GM19351 (cell line): Measurements from ENCODE around the gene SCUBE1.

Experiments used
- ATAC-seq: cut with Tn5 transposase; IDR thresholded peaks from one replicate; pipeline ENCODE4 v1.9.1; 2021; ENCODE audit warnings: mild to moderate bottlenecking, moderate library complexity; ENCODE audit not compliant: unreplicated experiment

Gene SCUBE1

DNA sequence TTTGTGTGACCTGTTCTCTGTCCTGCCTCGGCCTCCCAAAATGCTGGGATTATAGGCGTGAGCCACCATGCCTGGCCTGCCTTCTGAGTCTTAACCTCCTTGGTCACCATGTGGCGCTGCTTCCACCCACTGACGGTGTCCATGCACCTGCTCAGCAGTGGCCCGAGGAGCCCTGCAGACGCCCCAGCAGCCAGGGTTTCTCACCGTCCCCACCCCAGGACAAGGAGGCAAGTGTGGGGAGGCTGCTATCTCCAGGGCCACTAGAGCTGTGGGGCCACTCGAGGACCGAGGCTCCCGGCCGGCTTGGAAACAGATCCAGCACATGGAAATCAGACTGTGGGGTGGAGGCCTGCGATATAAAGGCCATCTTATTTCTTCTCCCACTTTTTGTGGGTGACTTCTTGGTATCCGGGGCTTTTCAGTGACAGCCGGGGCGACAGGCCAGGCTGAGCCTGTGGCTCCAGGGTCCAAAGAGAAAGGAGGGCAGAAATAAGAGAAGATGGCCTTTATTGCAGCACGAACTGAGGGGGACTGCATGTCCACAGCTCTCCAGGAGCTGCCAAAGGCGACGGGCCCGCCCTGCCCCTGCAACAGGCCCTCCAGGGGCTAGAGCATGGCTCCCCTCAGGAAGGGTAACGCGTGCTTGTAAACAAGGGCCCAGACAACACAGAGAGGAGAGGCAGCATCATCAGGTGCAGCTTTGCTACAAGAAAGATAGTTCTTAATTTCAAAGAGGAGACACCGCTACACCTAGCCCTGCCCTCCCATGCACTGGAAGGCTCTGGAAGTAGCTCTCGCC, 176.8 kb downstream of the SCUBE1 start:
- ATAC-seq, result no peak

DNA sequence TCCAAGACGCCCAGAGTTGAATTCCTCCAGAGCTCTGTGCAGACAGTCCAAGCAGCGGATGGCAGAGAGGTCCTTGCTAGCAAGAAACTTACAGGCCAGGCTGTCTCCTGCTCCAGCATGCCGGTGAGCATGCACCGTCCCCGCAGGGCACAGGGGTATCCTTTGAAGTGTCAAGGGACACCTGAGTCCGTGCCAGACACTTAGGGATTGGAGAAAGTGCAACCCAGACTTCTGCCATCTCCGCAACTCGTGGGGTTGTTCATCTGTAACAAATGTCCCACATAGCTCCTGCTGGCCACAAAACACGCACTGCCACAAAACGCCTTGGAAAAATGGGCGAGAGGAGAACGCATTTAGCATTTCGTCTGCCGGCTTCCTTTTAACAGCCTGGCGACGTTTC, 178.5 kb downstream of the SCUBE1 start:
- ATAC-seq, result no peak

DNA sequence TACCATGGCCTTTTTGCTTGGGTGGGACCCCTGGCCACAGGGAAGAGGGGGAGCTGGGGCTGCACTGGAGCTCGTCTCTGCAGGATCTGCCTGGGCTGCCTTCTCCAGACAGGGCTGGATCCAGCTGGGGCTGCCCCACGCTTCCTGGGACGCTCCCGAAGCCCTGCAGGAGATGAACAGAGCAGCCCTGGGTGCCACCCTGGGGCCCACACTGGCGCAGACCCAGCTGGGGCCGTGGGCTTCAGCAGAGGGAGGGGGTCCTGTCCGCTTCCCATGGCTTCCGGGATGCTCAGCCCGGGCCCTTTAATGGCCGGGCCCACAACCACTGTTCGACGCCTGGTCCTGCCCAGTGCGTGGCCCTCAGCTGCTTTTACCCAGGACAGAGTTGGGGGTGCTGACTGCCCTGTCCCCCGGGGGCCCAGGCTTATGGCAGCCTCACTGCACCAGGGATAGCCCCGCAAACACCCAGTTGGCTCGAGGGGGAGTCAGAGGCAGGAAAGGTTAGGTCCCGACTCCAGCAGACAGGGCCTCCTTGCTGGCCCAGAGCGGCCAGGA, 179.9 kb downstream of the SCUBE1 start:
- no peak for ATAC-seq

DNA sequence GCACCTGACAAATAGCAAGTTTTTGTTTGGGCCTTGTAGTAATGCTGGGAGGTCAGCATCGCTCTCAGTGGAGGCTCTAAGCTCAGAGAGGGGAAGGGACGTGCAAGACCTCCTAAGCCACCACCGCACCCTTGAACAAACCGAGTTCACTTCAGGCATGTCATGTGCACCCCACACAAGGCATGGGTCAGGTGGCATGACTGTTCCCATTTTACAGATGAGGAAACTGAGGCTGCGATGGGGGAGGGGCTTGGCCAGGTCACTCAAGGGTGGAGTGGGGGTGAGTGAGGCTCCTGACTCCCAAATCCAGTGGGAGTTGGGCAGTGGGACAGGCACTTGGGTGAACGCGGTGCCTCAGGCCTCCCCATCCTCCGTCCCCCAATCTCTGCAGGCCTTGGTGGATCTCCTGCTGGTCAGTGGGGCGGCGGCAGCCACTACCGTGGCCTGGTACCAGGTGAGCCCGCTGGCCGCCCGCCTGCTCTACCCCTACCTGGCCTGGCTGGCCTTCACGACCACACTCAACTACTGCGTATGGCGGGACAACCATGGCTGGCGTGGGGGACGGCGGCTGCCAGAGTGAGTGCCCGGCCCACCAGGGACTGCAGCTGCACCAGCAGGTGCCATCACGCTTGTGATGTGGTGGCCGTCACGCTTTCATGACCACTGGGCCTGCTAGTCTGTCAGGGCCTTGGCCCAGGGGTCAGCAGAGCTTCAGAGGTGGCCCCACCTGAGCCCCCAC, 180.6 kb downstream of the SCUBE1 start:
- no peak for ATAC-seq

DNA sequence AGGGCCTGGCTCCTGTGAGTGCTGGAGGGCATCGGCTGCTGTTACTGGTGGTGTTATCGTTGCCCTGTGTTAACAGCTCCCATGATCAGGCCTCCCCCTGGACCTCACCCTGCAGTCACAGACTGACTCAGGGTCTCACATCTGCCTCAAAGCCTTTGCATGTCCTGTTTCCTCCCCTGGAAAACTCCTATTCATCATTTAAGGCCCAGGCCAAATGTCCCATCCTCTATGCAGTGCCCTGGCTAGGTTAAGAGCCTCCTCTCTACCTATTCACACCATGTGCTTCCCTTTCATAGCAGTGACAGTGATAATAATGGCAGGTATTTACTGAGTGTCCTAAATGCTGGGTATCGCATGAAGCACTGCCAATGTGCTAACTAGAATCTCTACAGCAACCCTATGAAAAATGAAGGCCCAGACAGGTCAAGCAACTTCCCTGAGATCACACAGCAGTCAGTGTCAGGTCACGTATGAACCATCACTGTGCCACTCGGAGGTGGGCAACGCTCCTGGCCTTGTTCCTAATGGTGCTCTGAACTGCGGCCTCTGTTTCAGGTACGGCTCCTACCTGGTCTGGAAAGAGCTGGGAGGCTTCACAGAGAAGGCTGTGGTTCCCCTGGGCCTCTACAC, 182.6 kb downstream of the SCUBE1 start:
- no peak for ATAC-seq

DNA sequence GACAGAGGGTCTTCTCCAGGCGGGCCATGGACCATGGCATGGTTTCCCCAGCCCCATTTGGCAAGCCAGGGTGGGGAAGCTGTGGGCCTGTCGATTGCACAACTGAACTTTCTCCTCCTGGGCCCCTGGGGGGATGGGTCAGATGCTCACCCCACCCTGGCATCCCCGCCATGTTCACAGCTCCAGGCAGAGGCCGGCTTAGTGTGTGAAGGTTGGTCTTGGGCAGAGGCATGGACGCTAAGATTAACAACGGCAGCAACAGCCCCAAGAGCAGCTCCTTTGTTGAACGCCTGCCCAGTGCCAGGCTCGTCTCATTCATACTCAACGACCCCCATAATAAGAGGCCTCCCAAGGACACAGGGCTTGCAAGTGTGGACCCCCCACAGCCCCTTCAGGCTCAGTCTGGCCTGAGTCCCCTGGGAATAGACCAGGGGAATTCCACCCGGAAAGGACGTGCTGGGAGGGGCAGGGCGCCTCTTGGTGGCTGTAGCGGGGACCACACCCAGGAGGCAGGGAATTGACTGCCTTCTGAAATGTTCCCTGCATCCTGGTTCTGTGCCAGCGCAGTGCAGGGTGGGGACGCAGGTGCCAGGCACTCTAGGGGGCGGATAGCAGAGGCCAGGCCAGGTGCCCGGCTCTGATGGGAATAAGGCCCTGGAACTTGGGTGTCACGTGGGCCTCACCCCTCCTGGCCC, 183.5 kb downstream of the SCUBE1 start:
- no peak for ATAC-seq

DNA sequence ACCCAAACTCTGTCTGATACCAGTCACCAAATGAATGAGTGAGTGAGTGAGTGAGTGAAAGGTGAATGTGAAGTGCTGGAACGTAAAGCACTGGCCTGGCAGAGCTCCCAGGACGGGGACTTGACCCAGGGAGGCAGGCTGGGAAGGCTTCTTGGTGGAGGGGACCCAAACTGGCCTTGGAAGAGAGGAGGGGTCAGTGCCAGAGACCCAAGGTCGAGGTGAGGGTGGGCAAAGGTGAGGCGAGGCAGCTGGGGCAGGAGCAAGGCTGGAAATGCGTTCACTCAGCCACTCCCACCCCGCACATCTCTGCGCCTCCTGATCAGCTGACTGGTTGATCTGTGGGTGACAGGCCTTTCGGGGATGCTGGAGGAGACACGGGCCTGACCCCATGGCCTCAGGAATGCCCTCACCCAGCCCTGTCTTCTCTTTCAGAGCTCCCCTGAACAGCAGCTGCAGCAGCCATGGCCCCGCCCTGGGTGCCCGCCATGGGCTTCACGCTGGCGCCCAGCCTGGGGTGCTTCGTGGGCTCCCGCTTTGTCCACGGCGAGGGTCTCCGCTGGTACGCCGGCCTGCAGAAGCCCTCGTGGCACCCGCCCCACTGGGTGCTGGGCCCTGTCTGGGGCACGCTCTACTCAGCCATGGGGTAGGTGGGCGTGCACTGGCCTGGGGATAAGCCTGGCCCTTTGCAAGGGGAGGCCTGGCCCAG, 184.2 kb downstream of the SCUBE1 start:
- no peak for ATAC-seq

DNA sequence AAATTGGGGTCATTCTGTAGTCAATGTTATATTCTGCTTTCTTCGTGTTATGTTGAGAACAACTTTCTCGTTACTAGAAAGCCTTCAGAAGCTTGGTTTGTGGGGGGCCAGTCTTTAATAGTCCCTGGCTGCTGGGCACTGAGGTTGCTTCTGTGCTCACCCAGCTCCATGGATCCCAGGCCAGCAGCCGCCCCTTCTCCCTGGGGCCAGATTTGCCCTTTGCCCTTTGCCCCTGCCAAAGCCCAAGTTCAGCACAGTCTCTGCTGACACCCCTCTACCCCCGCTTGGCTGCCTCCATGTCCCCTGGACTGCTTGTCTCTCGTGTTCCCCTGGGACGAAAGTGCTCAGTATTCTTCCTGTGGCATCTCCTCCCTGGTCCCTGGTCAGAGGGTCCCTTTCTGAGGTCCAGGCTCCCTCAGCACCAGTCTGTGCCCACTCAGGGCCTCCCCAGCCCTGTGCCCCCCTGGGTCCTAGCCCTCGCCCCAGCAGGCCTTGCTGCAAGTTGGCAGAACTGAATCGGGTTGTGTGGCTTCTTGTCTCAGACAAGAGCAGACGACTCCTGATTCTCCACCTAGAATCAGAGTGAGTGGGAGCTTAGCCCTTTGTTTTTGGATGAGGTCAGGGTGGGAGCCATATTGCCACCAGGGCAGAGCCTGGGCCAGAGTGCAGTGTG, 185.2 kb downstream of the SCUBE1 start:
- ATAC-seq, result no peak

DNA sequence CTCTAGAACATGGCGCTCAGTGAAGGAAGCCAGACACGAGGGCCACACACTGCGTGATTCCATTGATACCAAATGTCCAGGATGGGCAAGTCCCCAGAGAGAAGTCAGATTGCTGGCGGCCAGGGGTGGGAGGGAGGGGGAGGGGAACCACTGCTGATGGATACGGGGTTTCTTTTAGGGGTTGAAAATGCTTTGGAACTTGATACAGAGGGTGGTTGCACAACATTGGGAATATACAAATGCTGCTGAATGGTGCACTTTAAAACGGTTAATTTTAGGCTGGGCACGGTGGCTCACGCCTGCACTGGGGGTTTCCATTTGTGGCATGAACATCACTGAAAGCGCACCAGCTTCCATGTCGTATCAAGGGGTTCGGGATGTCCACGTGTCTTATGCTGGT, 186.8 kb downstream of the SCUBE1 start:
- ATAC-seq, result no peak

DNA sequence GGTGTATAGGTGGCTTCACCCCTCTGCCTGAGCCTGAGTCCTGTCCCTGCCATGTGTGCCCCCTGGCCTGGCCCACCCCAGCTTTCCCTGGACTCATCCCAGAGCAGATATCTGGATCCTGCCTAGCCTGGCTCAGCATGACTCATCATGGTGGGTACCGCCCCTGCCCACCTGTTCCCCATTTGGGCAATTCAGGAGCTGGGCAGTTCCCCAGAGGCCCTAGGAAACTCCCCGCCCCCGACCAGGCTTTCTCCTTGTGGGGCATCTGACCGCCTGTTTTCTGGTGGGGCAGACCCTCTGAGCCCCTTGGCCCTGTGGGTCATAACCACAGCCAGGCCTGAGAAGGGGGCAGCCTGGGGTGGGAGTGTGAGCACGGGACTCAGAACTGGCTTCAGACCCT, 187.4 kb downstream of the SCUBE1 start:
- no peak for ATAC-seq

DNA sequence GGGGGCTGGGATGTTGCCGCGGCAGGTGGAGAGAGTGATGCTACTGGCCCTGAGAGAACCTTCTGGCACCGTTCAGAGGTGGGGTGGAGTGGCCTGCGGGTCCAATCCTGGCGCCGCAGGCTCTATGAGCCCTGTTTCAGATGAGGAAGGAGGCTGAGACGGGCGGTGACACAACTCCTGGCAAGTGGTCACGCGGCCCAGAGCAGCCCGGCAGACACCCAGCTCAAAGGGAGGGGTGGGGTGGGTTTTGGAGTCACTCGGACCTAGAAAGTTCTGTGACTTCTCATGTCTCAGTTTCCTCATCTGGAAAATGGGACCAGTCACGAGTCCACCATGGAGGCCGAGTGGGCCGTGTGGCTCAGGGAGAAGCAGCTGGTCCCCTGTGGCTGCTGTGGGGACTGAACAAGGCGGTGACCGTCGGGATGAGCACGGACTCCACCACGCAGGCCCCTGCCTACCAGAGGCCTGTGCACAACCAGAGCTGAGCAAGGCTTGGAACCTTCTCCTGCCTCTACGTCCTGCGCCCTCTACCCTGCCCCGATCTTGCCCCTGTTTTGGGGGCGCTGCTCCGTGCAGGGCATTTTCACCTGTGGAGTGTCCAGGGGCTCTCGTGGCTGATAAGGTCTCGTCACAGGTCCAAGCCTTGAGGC, 188.2 kb downstream of the SCUBE1 start:
- ATAC-seq, result no peak

DNA sequence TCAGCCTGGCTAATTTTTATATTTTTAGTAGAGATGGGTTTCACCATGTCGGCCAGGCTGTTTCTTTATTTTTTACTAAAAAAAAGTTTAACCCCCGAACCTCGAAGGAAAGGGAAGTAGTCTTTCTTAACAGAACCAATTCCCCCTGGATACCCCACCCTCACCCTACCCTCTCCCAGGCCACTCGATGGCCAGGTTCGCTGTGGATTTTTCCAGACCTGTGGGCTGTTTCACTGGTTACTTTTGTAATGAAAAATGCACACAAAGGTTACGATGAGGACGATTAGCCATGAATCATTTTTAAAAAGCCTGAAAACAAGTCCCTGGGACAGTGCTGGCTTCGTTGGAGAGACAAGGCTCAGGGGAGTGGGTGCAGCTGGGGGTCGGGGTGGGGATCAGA, 189.3 kb downstream of the SCUBE1 start:
- no peak for ATAC-seq

DNA sequence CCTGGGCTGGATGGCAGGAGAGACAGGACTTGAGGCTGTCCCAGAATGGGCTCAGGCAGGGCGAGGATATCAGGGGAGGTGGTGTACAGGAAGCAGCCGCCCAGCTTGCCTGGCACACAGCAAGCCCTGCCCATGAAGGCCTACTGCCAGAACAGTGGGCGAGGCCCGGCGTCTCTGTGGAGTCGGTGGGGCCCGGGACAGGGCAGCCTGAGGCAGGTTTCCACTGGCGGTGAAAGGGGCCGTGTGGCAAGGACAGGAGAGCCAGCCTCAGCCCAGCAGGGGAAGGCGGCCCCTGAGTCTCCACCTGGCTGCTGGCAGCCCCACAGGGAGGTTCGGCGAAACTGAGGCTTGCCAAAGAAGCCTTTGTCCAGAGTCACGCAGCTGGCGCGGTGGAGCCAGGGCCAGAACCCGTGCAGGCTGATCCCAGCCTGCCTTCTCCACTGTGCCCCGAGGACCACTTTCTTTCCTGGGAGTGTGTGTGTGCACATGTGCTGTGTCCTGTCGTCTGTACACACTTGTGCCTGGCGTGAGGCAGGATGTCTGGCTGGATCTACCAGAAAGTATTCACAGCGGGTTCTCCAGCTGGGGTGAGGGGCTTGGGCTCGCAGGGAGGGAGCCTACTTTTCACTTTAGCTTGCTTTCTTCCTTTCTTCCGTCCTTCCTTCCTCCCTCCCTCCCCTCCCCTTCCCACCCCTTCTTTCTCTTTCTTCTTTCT, 190.7 kb downstream of the SCUBE1 start:
- ATAC-seq, result no peak

DNA sequence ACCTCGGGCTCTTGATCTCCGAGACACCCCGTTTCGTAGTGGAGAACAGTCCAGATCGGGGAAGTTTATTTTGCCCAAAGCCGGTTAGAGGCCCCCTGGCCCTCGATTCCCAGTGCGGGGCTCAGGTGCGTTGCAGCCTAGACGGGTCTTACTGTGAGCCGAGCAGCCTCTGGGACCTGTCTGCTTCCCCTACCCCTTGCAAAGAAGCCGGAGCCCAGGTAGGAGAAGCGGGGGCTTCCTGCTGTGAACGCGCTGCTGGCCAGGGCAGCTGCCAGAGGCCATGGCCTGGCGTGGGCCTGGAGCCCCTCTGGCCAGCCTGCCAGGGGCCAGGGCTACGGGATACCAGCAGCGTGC, 191.2 kb downstream of the SCUBE1 start:
- no peak for ATAC-seq

DNA sequence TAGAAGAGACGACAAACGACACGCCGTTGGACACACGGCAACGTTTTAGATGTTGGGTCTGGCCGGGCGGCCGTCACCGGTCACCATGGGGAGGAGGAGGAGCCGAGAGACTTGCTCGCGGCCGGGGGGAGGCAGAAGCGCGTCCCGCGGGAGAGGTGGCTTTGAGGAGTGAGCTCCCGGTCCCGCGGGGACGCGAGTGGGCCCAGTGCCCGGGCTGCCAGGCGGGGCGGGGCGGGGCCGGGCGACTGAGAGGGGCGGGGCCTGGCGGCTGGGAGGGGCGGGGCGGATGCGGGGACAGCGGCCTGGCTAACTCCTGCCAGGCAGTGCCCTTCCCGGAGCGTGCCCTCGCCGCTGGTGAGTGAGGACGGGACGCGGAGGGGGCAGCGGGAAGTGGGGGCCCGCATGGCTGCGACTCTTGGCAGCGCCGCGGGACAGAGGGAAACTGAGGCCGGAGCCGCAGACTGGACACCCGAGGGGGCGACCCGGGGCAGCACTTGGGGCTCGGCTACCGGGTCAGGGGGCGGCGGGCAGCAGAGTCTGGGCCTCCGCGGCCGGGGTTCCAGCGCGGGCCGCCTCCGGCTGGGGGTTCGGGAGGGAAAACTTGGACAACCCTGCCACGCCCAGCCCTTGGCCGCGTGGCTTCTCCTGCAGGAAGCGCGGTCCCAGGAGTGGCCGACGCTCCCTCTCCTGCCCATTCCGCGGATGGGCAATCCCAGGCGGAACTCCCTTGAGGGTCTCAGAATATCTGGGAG, 191.7 kb downstream of the SCUBE1 start, which contains the start of gene TSPO:
Gene TSPO, plus strand, starts transcription at position 309 of the 752 bp plus-strand sequence. CDS start 7,680 bp downstream, outside the sequence.
- no peak for ATAC-seq

DNA sequence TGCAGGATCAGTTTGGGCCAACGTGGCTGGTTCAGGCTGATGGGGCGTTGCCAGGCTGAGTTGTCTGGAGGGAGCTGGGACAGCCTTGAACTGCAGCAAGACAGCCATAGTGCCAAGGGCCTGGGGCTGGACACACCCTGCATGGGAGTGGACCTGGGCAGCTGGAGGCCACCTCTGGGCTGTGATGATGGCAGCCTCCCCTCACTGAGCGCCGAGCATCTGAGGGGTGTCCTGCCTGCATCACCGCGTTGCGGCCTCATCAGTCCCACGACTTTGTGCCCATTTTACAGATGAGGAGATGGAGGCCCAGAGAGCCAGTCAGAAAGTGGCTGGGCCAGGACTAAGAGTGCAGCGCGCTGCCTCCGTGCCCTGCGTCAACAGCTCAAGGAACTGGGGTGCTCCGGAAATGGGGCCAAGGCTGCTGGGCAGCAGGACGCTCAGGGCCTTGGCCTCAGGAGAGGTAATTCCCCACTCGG, 192.4 kb downstream of the SCUBE1 start:
- ATAC-seq, result no peak

DNA sequence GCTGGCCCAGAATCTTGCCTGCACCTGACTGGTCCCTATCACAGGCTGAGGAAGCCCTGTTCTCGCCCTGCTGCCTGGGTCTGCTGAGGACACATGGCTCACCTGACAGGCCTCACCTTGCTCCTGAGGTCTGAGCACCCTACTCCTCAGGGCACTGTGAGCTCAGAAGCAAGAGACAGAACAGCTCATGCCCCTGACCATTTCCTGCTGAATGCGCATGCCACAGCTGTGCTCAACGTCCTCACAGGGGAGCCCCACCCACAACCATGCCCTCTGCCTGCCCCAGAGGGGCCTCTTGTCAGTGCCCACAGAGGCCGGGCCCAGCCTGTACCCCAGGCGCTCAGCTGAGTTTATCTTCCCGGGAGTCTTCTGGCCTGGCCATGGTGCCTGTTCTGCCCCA, 194.6 kb downstream of the SCUBE1 start:
- no peak for ATAC-seq

DNA sequence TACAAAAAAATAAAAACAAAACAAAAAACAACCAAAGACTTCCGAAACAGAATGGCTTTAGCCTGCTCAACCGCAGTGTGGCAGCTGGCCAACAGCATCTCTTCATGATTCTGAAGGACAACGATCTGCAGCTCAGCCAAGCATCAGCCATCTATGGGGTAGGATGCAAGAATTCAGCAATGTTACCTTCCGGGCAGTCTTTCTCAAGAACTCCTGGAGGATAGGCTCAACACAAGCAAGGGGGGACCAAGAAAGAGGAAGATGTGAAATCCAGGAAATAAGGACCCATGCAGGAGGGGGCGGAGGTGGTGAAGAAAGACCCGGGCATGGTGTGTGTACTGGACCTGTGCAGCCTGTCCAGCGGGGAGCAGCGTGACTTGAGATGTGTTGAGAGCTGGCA, 195.4 kb downstream of the SCUBE1 start:
- no peak for ATAC-seq
